Amygdala (tissue), 56 donors: ENCODE data around the gene EIF3K.
A peak's percentile ranks its signal among the peaks of the same experiment; 100 is the strongest.
"Not testable (repeated sequence)": the region's sequence is repeated elsewhere in the genome, so short reads cannot be mapped to it uniquely, and the experiment has no call there.

Source experiments
- DNase-seq, 56 donors: peaks; one replicate each; lab custom pipeline; 2025; lab: John Stamatoyannopoulos, UW

EIF3K gene

GRCh38 chr19:38617764-38618589 is 1.0 kb upstream of the EIF3K start, which contains the start of gene MAP4K1:
MAP4K1 (minus strand) TSS chr19:38617953; CDS start chr19:38617895, 58 bp downstream.
- peak in 9 of 56 donors; percentile 7 to 51 (median 19) for DNase-seq

DNA sequence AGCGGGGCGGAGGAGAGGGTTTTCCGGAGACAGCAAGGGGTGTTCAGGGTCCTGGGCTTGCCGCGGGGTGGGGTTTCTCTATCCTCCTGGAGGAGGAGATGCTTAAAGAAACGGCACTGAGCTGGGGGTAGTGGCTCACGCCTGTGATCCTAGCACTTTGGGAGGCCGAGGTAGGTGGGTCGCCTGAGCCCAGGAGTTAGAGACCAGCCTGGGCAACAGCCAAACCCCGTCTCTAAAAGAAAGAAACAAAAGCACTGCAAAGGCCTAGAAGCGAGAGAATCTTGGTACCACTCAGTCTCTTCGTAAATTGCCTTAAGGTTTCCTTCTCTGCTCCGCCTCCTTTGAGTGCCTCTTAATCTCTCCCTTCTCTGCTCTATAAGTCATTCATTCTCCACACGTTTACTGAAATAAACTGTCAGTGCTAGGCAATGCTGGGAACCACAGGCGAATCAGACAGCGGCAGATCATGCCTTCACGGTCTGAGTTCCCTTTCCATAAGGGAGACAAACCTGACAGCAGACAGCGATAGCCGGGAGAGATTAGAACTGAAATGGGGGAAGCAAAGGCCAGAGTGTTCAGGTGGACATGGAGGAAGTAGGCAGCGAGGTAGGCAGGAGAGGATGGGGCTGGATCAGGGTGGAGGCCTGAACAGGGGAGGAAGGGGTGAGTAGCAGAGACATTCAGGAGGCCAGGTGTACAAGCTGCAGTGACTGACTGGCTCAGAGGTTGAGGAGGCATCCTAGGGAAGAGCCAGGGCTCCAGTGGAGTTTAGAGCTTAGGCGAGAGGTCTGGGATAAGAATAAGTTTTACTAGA is 580 bp downstream of the EIF3K start:
- peak in 1 of 56 donors; percentile 32 for DNase-seq

DNA sequence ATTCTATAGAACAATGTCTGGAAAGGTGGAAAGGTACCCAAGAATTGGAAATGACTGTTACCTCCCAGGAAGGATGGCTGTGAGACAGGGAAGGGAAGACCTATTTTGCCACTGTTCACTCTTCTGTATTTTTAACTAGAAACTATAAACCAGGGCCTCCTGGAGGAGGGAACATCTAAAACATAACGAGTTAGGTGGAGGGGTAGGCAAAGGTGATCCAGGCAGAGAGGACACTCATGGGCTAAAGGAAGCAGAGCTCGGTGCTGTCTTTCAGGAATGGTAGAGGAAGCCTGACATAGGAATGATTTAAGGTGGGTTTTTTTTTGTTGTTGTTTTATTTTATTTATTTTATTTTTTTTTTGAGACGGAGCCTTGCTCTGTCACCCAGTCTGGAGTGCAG is 5.8 kb downstream of the EIF3K start:
- no peak for DNase-seq

GRCh38 chr19:38626401-38626800 is 7.4 kb downstream of the EIF3K start:
- DNase-seq = no peak

- DNase-seq = no peak
Measured at GRCh38 chr19:38629568-38629967, 10.6 kb downstream of the EIF3K start.

DNA sequence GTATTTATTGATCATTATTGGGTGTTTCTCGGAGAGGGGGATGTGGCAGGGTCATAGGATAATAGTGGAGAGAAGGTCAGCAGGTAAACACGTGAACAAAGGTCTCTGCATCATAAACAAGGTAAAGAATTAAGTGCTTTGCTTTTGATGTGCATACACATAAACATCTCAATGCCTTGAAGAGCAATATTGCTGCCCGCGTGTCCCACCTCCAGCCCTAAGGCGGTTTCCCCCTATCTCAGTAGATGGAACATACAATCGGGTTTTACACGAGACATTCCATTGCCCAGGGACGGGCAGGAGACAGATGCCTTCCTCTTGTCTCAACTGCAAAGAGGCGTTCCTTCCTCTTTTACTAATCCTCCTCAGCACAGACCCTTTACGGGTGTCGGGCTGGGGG is 12.3 kb downstream of the EIF3K start:
- not testable (repeated sequence) for DNase-seq

- DNase-seq = not testable (repeated sequence)
Measured at GRCh38 chr19:38631811-38632475, 13.0 kb downstream of the EIF3K start.

DNA sequence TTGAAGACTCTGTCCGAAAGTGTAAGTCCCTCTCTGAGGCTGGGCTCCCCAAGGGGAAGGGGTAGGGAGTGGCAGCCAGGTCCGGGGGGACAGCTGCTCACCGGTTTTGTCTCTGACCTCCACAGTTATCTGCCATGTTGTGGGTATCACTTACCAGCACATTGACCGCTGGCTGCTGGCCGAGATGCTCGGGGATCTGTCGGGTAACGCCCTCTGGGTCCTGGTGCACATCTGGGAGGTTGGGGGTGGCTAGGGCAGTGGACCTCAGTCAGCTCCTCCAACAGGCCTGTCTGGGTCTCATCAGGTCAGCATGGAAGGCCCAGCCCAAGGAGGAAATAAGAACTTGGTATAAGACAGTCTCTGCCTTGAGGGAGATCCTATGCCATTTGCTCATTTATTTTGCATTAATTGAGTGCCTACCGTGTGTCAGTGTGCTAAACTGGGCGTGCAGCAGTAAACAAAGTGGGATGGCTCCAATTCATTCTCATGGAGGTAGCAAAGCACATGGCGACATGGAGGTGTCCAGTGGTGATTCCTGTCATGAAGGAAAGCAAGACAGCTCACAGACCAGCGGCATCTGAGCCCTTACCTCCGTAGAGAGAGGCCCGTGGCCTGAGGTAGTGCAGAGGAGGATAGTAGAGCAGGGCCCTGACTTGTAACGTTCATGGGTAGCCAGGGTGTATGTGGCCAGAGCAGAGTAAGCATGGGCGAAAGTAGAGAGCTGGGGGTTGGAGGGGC is 13.7 kb downstream of the EIF3K start:
- no peak for DNase-seq

GRCh38 chr19:38634757-38635482 is 15.9 kb downstream of the EIF3K start:
- DNase-seq = peak in 44 of 56 donors; percentile 5 to 78 (median 41)

- peak in 2 of 56 donors; percentile 12 to 25 for DNase-seq
Measured at GRCh38 chr19:38635483-38636399, 16.8 kb downstream of the EIF3K start.

DNA sequence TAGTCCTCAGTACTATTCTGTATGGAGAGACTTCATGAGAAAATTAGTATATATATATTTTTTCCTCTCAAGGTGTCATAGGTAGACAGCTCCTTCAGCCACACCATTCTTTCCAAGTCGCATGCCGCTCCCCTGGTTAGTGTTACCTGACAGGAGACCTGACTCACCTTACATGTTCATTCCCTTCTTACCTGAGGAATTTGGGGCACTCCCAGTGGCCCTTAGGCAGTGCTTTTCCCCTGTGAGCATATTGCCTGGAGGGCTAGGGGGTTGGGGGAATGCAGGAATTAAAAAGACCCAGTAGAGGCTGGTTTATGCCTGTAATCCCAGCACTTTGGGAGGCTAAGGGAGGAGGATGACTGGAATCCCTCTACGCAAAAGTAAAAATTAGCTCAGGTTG is 19.5 kb downstream of the EIF3K start:
- no peak for DNase-seq

- no peak for DNase-seq
Measured at GRCh38 chr19:38639679-38640078, 20.7 kb downstream of the EIF3K start.

GRCh38 chr19:38640368-38640767 is 21.4 kb downstream of the EIF3K start:
- no peak for DNase-seq

GRCh38 chr19:38642176-38642575 is 23.2 kb downstream of the EIF3K start:
- DNase-seq = no peak

GRCh38 chr19:38644719-38645118 is 25.7 kb downstream of the EIF3K start:
- no peak for DNase-seq

GRCh38 chr19:38647368-38647965 is 28.5 kb downstream of the EIF3K start, which contains the start of gene ACTN4:
ACTN4 (plus strand) TSS chr19:38647649; CDS start chr19:38647746, 97 bp downstream.
- DNase-seq = peak; percentile 77 to 100 (median 96)

- no peak for DNase-seq
Measured at GRCh38 chr19:38647966-38648768, 29.2 kb downstream of the EIF3K start.
